Nephron (organoid): ENCODE results near the gene C10orf71.

Experiments
- H3K27ac Mint-ChIP-seq, 3 experiments: 2 replicates each; pipeline ENCODE4 v1.8.0; 2020; ENCODE audit warnings: mixed read lengths in 3 of 3, mild to moderate bottlenecking in 2 of 3, moderate library complexity in 1 of 3
- H3K27me3 Mint-ChIP-seq: 2 replicates; pipeline ENCODE4 v1.8.0; 2021; ENCODE audit warnings: low read depth, mild to moderate bottlenecking, moderate library complexity, mixed read lengths
- H3K36me3 Mint-ChIP-seq: 2 replicates; pipeline ENCODE4 v1.8.0; 2020; ENCODE audit warnings: low read depth, mixed read lengths
- H3K4me1 Mint-ChIP-seq: 2 replicates; pipeline ENCODE4 v1.8.0; 2020; ENCODE audit warnings: mixed read lengths
- H3K4me3 Mint-ChIP-seq, 3 experiments: 2 replicates each; pipeline ENCODE4 v1.8.0; 2020; ENCODE audit warnings: mild to moderate bottlenecking in 3 of 3, mixed read lengths in 3 of 3, moderate library complexity in 2 of 3
- H3K9me3 Mint-ChIP-seq: 2 replicates; pipeline ENCODE4 v1.8.0; 2020; ENCODE audit warnings: mixed read lengths
- CTCF ChIP-seq, 3 experiments: fragments of 200-600 bp; sonication (generic); IDR thresholded peaks; one replicate each; pipeline ENCODE4 v1.5.0; 2021; ENCODE audit warnings: antibody characterized with exemption in 3 of 3; ENCODE audit not compliant: unreplicated experiment in 3 of 3

The C10orf71 gene

DNA sequence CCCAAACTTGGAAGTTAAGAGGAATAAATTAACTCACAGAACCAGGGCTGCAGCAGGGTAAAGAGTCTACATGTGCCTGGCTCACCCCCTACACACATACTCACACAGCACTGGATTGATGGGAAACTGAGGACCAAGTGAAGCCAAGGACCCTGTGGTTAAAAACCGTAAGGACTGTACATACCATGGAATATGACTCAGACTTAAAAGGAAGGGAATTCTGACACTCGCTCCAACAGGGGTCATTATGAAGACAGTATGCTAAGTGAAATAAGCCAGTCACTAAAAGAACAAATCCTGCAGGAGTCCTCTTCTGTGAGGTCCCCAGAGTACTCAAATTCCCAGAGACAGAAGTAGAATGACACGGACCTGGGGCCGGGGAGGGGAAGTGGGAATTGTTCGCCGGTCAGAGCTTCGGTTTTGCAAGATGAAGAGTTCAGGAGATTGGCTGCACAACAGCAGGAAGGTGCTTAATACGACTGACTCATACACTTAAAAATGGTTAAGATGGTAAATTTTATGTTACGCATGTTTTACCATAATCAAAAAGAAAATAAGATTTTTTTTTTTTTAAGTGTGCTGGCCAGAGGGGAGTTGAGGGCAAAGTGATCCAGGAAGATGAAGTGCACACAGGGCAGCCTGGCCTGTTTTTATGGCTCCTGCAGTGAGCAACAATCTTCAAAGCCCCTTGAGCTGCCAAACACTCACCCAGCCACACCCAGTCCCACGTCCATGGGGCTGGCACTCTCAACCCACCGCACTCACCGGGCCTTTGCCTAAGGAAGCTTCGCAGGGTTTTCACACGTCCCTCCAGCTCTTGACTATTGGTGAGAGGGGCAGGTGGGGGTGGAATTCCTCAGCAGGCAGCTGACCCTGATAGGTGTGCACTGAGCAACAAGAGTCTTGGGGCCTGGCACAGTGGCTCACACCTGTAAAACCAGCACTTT, 70.5 kb downstream of the C10orf71 start:
- no peak overlapping the region for H3K27ac Mint-ChIP-seq
- H3K9me3 Mint-ChIP-seq = no peaks in the 10 kb centered on the region
- H3K4me1 Mint-ChIP-seq = no peaks in the 10 kb centered on the region
- peaks cover 24% of the 10 kb centered on the region for H3K27me3 Mint-ChIP-seq
- H3K36me3 Mint-ChIP-seq = no peaks in the 10 kb centered on the region
- TF ChIP-seq CTCF (IDR thresholded peaks at IDR 0.05; ENCODE audit: unreplicated experiment in 3 of 3) = no peak
- no peak overlapping the region for H3K4me3 Mint-ChIP-seq

DNA sequence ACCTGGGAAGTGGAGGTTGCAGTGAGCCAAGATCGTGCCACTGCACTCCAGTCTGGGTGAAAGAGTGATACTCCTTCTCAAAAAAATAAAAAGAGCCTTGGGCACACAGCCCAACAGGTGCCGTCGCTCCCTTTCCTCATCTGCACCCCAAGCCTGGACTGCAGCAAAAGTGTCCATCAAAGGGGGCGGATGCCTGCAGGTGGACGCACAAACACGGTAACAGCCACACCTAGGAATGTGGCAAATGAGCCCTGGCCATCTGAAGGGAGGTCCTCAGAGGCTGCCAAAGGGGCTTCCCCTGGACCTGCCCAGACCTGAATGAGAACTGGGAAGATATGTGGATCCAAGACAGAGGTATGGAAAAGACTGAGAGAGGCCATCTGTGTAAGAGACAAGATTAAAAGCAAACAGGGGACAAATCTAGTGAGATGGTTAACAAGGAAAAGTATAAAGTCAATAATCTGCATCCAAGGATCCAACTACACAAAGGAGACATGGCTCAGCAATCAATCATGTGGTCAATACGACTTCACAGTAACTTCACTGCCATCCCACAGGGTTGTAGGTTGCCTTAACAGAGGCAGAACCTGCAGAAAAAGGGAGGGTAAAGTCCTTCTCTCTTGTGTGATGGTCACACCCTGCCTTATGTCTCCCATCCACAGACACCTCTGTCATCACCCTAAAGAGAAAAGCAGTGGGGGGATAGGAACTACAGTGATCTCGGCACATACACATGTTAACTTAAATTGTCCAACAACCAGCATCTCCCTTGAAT, 71.5 kb downstream of the C10orf71 start:
- Mint-ChIP-seq H3K27ac (no peak overlapping the region), H3K36me3 (no peaks in the 10 kb centered on the region), H3K9me3 (no peaks in the 10 kb centered on the region), H3K4me3 (no peak overlapping the region), H3K4me1 (no peaks in the 10 kb centered on the region), H3K27me3 (peaks cover 20% of the 10 kb centered on the region)
- no peak for TF ChIP-seq CTCF (IDR thresholded peaks at IDR 0.05; ENCODE audit: unreplicated experiment in 3 of 3)

DNA sequence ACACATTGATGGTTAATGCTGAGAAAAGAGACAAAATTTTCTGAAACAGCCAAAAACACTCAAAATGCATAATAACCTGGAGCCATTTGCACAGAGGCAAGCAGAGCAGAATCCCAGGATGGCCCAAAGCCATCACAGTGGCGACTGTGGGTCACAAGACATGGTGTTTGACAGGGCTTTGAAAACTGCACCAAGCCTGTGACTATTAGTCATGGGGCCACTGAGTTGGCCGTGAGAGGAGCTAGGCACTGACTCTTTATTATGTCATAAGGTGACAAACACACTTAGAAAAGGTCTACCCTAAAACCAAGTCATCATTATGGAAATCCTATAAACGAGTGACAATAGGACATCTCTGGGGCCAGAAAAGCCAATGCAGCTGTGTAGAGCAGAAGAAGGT, 73.0 kb downstream of the C10orf71 start:
- Mint-ChIP-seq H3K9me3 (no peaks in the 10 kb centered on the region), H3K4me3 (no peak overlapping the region), H3K36me3 (no peaks in the 10 kb centered on the region), H3K27me3 (peaks cover 23% of the 10 kb centered on the region), H3K27ac (no peak overlapping the region), H3K4me1 (no peaks in the 10 kb centered on the region)
- TF ChIP-seq CTCF (IDR thresholded peaks at IDR 0.05; ENCODE audit: unreplicated experiment in 3 of 3) = no peak

- Mint-ChIP-seq H3K9me3 (no peaks in the 10 kb centered on the region), H3K27me3 (peaks cover 27% of the 10 kb centered on the region), H3K36me3 (no peaks in the 10 kb centered on the region), H3K4me1 (no peaks in the 10 kb centered on the region), H3K4me3 (no peak overlapping the region), H3K27ac (no peak overlapping the region)
- TF ChIP-seq CTCF (IDR thresholded peaks at IDR 0.05; ENCODE audit: unreplicated experiment in 3 of 3) = no peak
These were observed 74.4 kb downstream of the C10orf71 start for GRCh38 chr10:49373361-49373760.

- H3K27ac Mint-ChIP-seq = no peak overlapping the region
- no peaks in the 10 kb centered on the region for H3K9me3 Mint-ChIP-seq
- no peak overlapping the region for H3K4me3 Mint-ChIP-seq
- H3K4me1 Mint-ChIP-seq = no peaks in the 10 kb centered on the region
- peaks cover 22% of the 10 kb centered on the region for H3K27me3 Mint-ChIP-seq
- no peak for TF ChIP-seq CTCF (IDR thresholded peaks at IDR 0.05; ENCODE audit: unreplicated experiment in 3 of 3)
- H3K36me3 Mint-ChIP-seq = no peaks in the 10 kb centered on the region
These were observed 75.8 kb downstream of the C10orf71 start for GRCh38 chr10:49374740-49375139.
